Progenitor cell of endocrine pancreas (in vitro differentiated cells): ENCODE data around the gene CNTNAP2. TPM values are rescaled to one million over a fixed set of nuclear protein-coding genes. Genes with fewer than 3 reads are reported as not detected.

Source experiments
- DNase-seq: peaks from one replicate; pipeline ENCODE4 v3.0.0; 2021; ENCODE audit warnings: low spot score; ENCODE audit not compliant: unreplicated experiment
- H3K27ac Mint-ChIP-seq: 2 replicates; pipeline ENCODE4 v1.8.0; 2021; ENCODE audit warnings: mild to moderate bottlenecking, moderate library complexity, mixed read lengths
- H3K27me3 Mint-ChIP-seq: 2 replicates; pipeline ENCODE4 v1.8.0; 2021; ENCODE audit warnings: mixed read lengths
- H3K36me3 Mint-ChIP-seq: 2 replicates; pipeline ENCODE4 v1.8.0; 2022; ENCODE audit warnings: mixed read lengths; ENCODE audit not compliant: insufficient read depth
- H3K4me1 Mint-ChIP-seq: 2 replicates; pipeline ENCODE4 v1.8.0; 2021; ENCODE audit warnings: low read depth, mixed read lengths
- H3K4me3 Mint-ChIP-seq: 2 replicates; pipeline ENCODE4 v1.8.0; 2021; ENCODE audit warnings: low read depth, mild to moderate bottlenecking, moderate library complexity, mixed read lengths
- H3K9me3 Mint-ChIP-seq: 2 replicates; pipeline ENCODE4 v1.8.0; 2021; ENCODE audit warnings: low read depth, mixed read lengths
- total RNA-seq: library from RNA; stranded (reverse); gene quantifications from 2 replicates; pipeline ENCODE4 v1.2.1, GENCODE V29; 2021
- TF ChIP-seq, protein P1 (sequence below): fragments of 200-600 bp; sonication (generic); IDR thresholded peaks from one replicate; pipeline ENCODE4 v1.5.0; 2021; ENCODE audit warnings: antibody characterized with exemption, mild to moderate bottlenecking; ENCODE audit not compliant: unreplicated experiment

The CNTNAP2 gene
- total RNA-seq, 1 donor from 2014 or later: 6.5 TPM

GRCh38 chr7:148287538-148287937 is 2170.9 kb downstream of the CNTNAP2 start:
- Mint-ChIP-seq H3K27me3 (no peaks in the 10 kb centered on the region), H3K36me3 (no peaks in the 10 kb centered on the region), H3K27ac (no peak overlapping the region), H3K4me1 (peaks cover 7% of the 10 kb centered on the region), H3K9me3 (peaks cover 4% of the 10 kb centered on the region), H3K4me3 (no peak overlapping the region)
- DNase-seq: no peak
- TF ChIP-seq, protein P1, sequence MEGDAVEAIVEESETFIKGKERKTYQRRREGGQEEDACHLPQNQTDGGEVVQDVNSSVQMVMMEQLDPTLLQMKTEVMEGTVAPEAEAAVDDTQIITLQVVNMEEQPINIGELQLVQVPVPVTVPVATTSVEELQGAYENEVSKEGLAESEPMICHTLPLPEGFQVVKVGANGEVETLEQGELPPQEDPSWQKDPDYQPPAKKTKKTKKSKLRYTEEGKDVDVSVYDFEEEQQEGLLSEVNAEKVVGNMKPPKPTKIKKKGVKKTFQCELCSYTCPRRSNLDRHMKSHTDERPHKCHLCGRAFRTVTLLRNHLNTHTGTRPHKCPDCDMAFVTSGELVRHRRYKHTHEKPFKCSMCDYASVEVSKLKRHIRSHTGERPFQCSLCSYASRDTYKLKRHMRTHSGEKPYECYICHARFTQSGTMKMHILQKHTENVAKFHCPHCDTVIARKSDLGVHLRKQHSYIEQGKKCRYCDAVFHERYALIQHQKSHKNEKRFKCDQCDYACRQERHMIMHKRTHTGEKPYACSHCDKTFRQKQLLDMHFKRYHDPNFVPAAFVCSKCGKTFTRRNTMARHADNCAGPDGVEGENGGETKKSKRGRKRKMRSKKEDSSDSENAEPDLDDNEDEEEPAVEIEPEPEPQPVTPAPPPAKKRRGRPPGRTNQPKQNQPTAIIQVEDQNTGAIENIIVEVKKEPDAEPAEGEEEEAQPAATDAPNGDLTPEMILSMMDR: no peak

DNA sequence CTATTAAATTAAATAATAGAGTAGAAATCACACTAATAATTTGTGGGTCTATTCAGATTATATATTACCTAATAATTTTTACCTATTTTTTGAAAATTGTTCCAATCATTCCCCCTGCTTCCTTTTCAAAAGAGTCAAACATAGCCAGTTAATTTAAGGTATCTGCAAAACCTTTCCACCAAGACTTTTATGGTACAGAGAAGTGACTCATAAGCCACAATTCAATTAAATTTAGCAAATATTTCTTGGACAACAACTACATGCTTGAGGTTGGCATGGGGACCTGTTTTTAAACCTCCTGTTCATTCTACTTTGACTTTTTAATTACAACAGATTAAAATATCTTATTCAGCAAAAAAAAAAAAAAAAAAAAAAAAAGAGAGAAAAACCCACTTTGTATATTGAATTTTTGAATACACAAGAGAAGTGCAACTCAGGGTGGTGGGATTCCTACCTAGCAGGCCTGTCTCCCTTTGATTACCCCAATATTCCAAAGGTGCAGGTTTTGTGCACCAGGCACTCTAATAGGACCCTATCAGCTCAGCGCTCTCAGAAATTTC is 2172.1 kb downstream of the CNTNAP2 start:
- no peak overlapping the region for H3K4me3 Mint-ChIP-seq
- no peaks in the 10 kb centered on the region for H3K27me3 Mint-ChIP-seq
- TF ChIP-seq, protein P1: no peak
- H3K36me3 Mint-ChIP-seq: no peaks in the 10 kb centered on the region
- no peak for DNase-seq
- H3K27ac Mint-ChIP-seq: no peak overlapping the region
- H3K4me1 Mint-ChIP-seq: peaks cover 7% of the 10 kb centered on the region
- peaks cover 4% of the 10 kb centered on the region for H3K9me3 Mint-ChIP-seq

GRCh38 chr7:148289630-148290029 is 2173.0 kb downstream of the CNTNAP2 start:
- Mint-ChIP-seq H3K9me3 (no peaks in the 10 kb centered on the region), H3K27me3 (no peaks in the 10 kb centered on the region), H3K4me3 (no peak overlapping the region), H3K4me1 (peaks cover 7% of the 10 kb centered on the region), H3K27ac (peak overlapping the region; percentile 45), H3K36me3 (no peaks in the 10 kb centered on the region)
- DNase-seq: no peak
- TF ChIP-seq, protein P1: no peak

- no peaks in the 10 kb centered on the region for H3K36me3 Mint-ChIP-seq
- H3K27me3 Mint-ChIP-seq: no peaks in the 10 kb centered on the region
These were observed 2173.9 kb downstream of the CNTNAP2 start for GRCh38 chr7:148290538-148290937.

DNA sequence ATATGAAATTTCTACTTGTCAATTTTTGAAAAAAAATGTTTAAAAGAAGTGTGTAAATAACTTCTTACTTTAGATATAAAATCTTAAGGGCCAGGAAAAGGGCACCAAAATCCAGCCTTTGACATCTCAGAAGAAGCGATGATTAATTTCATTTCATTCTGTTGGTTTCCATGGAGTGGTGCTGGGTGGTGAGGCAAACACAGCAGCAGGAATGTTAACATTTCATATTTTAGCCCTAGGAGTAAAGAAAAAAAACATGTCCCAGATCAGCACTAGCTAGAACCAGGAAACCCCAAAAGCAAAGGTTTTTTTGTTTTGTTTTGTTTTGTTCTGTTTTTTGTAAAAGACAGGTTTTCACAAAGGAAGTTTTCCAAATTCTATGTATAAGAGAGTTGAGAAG is 2175.2 kb downstream of the CNTNAP2 start:
- no peak overlapping the region for H3K27ac Mint-ChIP-seq

More at GRCh38 chr7:148290538-148290937, 2173.9 kb downstream of the CNTNAP2 start:
- DNase-seq: no peak
- H3K4me1 Mint-ChIP-seq: peaks cover 7% of the 10 kb centered on the region
- no peaks in the 10 kb centered on the region for H3K9me3 Mint-ChIP-seq
- peak overlapping the region; percentile 2 for H3K27ac Mint-ChIP-seq
- no peak overlapping the region for H3K4me3 Mint-ChIP-seq
- TF ChIP-seq, protein P1: no peak

More for the DNA sequence above, 2175.2 kb downstream of the CNTNAP2 start:
- Mint-ChIP-seq H3K4me3 (no peak overlapping the region), H3K27me3 (peaks cover under 1% of the 10 kb centered on the region), H3K9me3 (peaks cover under 1% of the 10 kb centered on the region), H3K4me1 (peaks cover 7% of the 10 kb centered on the region), H3K36me3 (no peaks in the 10 kb centered on the region)
- TF ChIP-seq, protein P1: no peak
- no peak for DNase-seq
